Stimulated activated CD8-positive, alpha-beta memory T cell treated with anti-CD3 and anti-CD28 coated beads, Interleukin-12 subunit alpha, Interleukin-12 subunit beta, amount 100 ng/mL, for 4 hours (primary cell): ENCODE measurements around the gene CARS1.
"Not testable (repeated sequence)": the region's sequence is repeated elsewhere in the genome, so short reads cannot be mapped to it uniquely, and the experiment has no call there.

Source experiments
- DNase-seq: peaks from one replicate; pipeline ENCODE4 v3.0.0-alpha.2; 2020; ENCODE audit warnings: low read depth

The CARS1 gene

DNA sequence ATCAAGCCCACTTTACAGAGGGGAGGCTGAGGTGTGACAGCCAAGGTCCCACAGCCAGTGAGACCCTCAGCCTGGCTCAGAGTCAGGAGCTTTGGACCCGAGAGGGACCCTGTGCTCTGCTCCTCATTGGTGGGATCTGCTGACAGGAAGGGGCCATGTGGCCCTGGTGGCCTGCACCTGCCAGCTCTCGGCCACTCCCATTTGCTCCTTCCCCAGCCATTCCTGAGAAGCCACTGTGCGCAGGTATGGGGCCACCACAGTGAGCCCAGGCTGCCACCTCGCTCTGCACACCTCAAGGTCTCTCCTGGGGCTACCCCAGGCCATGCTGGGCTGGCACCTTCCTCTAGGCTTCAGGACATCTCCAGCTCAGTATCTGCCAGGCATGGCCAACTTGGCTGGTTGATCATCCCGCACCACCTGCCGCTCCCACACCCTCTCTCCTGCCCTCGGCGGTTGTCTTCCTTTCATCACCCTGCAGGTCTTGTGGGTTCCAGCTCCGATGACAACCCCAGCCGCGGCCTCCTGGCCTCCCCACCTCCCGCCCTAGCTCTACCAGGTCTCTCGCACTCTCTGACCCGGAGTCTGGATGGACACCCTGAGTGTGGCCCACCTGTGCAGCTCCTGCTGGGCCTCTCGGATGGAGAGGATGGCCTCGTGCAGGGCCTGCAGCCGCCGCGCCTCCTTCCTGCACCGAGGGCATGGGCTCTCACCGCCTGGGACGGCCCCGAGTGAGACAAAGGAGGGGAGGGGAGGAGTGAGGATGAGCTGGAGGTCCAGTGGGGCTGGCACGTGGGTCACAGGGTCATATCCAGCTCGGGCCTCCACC lies 32.2 kb upstream of the CARS1 start:
- no peak for DNase-seq

DNA sequence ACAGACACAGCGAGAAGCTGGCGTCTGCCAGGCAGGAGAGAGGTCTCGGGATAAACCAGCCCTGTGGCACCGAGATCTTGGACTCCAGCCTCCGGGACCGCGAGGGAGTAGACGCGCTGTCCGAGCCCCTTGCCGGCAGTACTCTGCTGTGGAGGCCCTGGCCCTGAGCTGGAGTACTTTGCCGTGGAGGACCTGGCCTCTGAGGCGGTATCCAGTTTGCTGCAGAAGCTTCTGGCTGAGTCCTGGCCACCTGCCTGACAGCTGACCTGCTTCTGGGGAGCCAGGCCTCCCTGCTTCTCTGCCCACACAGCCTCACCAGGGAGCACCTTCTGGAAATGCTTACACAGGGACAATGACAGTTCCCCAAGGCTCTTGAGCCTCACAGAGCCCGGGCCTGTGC lies 31.6 kb upstream of the CARS1 start:
- DNase-seq, result no peak

DNA sequence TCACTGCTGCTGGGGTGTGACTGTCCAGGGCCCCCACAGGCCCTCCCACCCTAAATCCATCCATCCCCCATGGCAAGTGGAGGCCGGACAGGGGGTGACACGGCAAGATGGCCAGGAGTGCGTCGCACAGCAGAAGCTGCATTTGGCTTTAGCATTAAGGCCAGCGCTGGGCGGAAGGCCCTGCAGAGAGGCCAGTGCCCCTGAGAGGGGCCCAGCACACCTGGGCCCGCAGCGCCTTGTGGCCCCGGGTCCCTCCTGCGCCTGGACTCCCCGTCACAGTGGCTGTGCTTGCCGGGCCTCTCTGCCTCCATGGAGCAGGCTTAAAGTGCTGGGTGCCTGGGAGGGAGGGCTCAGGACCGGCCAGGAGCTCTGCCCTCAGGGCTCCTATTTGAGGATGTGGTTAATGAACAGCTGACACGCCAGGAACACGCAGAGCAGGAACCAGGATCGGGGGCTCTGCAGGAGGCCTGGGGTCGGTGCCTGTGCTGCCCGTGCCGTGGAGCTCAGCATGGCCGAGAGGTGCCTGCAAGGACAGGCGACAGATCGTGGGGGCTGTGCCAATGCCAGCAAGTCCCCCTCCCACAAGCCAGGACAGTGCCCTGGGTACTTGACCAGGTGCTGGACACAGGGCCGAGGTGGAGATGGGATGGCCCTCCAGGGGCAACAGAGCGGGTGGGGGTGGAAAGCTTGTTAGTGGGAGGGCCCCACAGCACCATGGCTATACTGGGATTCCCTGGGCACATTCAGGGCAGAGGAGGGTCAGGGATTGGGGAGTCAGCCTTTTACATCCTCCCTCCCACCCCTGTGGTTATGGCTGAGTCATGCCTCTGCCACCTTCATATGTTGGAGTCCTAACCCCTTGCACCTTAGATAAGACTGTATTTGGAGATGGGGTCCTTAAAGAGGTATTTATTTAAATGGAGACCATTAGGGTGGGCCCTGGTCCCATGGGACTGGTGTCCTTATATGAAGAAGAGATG lies 30.9 kb upstream of the CARS1 start:
- DNase-seq, result no peak

DNA sequence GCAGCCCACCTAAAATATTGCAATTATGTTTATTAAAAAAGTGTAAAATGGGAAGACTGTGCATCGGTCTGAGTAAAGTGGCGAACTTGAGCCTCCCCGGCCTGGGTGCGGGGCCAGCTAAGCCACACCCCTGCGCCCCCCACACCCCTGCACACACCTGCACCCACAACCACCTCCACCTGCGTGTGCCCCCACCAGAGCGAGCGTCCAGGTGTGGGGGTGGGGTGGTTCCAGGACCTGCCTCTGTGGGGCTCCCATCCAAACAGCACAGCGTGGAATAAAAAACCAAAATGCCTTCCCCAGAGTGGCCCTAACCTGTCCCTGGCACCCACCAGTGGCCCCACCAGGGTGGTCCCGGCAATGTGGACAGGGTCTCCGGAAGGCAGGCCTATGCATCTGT lies 30.1 kb upstream of the CARS1 start:
- no peak for DNase-seq

DNA sequence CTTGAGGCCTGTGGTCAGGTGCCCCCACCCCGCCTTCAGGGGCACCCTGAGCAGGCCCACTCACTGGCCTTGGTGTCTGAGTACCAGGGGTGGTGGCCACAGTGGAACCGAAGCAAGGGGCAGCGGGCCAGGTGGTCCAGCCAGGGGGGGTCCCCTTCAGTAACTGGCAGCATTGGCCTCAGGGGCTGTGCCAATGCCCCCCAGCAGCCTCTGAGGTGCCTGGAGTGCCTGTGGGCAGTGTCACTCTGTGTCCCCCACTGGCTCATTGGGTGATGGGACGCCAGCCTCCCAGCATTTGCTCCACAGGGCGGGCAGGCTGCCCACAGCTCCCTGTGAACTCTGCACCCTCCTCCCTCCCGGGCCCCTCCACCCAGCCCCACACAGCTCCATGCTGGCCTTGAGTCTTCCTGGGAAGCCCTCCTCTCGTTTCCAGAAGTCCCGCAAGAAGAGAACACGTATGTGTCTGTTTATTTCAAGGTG lies 29.5 kb upstream of the CARS1 start:
- DNase-seq, result no peak

DNA sequence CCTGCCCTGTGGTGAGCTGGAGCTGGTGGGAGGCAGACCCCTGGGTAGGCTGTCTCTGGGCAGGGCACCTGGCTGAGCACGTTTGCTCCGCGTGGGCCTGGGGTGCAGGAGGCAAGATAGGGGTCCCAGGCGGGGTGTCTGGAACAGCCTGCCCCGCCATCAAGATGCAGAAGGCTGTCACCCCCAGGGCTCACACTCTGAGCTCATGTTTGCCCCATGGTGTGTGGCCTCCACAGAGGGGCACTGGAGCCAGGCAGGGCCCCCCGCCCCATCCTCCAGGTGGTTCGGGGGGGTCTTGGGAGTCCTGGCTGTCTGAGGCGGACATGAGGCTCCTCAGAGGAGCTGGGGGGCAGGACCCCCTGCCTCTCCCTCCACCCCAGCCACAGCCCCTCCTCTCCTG lies 28.9 kb upstream of the CARS1 start:
- no peak for DNase-seq

DNA sequence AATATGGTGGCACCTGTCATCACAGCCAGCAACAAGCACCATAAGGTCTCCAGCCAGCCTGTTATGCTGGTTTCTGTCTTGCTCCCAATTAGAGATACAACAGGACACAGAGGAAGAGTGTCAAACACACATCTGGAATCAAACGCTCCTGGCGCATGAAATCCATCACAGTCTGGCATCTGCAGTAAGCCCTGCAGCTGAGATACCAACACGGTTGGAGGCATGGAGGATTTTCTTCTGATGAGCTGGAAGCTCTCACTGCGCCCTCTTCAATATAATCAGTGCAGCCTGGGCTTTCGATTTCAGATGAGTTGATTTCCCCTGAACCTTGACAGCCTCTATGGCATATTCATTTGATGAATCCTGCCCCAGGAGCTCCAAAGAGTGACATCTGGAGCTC lies 27.8 kb upstream of the CARS1 start:
- no peak for DNase-seq

DNA sequence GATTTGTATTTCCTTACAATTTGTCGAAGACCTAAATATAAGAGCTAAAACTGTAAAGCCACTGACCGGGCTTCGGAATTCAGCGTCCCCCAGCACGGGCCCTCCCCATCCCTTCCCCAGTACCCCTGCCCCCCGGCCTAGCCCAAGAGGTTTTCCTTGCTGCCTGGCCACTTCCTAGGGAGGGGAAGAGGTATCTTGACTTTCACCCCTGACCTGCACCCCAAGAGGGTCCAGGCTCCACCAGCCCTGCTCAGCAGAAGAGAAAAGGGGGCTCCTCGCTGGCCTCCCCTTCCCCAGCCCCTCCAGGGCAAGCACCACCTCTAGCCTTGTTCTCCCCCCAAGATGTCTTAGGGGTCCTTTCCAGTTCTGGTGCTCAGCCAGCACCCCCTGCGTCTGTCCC lies 26.1 kb upstream of the CARS1 start:
- no peak for DNase-seq

DNA sequence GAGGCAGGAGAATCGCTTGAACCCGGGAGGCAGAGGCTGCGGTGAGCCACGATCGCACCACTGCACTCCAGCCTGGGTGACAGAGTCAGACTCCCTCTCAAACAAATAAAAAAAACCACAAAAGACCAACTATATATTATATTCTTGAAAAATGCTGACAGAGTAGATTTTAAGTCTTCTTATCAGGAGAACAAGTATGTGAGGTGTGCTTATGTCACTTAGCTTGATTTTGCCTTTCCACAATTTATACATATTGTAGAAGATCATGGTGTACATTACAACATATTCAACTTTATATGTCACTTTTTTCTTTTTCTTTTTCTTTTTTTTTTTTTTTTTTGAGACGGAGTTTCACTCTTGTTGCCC lies 24.1 kb upstream of the CARS1 start:
- no peak for DNase-seq

DNA sequence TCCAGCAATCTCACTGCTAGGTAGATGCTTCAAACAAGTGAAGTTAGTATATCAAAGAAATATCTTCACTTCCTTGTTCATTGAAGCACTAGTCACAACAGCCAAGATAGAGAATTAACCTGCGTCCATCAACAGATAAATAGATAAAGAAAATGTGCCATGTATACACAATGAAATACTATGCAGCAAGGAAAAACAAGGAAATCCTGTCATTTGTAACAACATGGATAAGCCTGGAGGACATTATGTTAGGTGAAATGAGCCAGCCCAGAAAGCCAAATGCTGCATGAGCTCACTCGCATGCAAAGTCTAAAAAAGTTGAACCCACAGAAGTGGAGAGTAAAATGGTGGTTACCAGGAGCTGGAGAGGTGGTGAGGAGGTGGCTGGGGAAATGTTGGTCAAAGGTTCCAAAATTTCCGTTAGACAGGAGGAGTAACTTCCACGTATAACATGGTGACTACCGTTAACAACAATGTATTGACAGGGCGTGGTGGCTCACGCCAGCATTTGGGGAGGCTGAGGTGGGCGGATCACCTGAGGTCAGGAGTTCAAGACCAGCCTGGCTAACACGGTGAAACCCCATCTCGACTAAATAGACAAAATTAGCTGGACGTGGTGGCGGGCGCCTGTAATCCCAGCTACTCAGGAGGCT lies 23.6 kb upstream of the CARS1 start:
- no peak for DNase-seq

DNA sequence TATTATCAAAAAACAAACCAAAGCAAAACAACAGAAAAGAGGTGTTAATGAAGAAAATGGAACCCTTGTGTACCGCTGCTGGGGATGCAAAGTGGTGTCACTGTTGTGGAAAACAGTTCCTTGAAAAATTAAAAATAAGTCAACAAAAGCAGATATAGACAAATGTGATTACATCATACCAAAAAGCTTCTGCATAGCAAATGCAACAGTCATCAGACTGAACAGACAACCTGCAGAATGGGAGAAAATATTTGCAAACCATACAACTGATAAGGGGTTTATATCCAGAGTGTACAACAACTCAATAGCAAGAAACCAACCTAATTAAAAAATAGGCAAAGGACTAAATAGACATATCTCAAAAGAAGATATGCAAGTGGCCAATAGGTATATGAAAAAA lies 22.9 kb upstream of the CARS1 start:
- no peak for DNase-seq

DNA sequence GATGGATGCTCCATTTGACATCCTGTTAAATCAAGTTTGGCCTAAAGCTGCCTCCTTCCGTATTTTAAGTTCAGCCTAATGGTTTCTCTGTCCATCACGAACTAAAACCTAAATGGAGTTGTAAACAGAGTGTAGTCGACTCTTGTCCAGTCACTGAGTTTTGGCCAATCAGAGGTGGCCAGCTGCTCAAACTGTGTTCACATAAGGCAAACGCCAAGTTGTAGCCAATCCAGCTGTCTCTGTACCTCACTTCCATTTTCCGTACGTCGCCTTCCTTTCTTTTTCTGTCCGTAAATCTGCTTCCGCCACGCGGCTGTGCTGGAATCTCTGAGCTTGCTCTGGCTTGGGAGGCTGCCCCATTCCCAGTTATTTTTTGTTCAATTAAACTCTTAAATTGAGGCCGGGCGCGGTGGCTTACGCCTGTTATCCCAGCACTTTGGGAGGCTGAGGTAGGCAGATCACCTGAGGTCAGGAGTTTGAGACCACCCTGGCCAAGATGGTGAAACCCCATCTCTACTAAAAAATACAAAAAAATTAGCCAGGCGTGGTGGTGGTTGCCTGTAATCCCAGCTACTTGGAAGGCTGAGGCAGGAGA lies 20.7 kb upstream of the CARS1 start:
- DNase-seq, result no peak

DNA sequence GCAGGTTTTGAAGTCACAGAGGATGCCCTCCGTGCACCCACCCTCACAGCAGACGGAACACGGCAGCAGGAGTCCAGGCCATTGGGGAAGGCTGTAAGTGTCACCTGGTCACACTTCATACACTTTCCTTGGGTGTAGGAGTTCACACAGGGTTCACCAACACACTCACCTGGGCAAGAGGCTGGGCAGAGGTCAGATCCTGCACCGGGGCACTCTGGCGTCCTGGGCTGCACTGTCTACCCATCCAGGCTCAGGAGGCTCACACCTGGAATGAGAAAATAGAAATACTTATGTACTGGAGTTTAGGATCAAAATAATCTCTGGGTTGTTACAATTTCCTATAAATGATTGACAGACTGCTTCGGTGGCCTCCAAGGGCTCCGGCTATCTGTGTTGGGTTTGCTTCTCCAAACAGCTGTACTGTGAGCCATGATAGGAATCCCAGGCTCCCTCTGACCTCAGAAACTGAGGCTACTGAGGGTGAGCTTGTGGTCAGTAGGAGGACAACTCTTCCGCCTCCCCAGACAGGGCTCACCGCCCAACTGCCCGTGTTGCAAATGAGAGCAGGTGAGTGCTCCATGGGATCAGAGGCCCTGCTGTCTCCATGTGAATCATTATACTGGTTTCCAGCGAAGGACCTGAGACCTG lies 20.1 kb upstream of the CARS1 start:
- DNase-seq, result no peak

DNA sequence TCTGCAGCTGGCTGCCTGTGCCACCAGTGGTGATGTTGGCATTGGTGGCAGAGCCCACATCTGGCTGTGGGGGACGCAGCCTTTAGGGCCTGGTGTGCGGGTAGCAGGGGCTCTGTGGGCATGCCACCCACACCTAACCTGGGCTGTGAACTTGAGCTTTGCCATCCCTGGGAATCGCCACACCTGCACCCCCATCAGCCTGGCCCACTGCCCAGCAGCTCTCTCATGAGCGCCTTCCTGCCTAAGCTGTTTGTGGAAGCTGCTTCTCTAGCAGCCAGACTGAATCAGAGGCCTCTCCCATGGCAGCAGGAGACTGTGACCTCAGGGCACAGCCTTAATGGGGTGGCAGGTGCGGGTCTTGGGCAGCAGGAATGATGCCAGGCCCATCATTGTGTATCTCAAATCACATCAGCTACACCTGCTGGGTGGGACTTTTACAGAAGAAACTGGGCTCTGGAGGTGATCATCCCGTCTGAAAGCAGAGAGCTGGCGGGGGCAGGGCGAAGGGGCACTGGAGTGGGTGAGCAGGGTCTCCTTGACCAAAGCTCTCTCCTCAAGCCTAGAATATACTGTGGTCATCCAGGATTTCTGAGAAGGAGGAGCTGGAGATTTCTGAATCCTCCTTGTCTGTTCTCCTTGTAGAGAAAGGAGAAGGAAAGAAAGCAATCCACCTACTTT lies 17.8 kb upstream of the CARS1 start:
- no peak for DNase-seq

DNA sequence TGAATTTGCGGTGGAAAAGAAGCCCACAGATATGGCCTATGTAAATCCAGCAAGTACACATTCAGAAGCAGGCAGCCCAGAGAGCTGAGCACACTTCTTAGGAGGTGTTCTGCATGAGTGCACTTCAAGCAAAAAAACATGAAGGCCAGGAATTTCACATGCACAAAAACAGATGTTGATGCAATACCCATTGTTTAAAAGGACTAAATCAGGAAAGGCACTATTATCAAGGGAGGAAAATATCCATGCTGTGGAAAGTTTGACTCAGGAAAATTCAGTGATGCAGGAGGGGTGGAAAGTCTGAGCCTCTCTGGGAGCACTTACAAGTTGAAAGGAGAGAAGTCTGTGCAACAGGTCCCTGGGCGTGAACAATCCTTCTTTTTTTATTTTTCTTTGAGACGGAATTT lies 15.8 kb upstream of the CARS1 start:
- no peak for DNase-seq

DNA sequence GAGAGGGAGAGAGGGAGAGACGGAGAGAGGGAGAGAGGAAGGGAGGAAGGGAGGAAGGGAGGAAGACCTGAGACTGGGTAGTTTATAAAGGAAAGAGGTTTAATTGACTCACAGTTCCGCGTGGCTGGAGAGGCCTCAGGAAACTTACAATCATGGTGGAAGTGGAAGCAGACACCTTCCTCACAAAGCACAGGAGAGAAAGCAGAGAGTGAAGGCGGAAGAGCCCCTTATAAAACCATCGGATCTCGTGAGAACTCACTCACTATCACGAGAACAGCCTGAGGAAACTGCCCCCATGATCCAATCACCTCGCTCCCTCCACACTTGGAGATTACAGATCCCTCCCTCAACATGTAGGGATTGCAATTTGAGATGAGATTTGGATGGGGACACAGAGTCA lies 12.2 kb upstream of the CARS1 start:
- DNase-seq, result no peak

DNA sequence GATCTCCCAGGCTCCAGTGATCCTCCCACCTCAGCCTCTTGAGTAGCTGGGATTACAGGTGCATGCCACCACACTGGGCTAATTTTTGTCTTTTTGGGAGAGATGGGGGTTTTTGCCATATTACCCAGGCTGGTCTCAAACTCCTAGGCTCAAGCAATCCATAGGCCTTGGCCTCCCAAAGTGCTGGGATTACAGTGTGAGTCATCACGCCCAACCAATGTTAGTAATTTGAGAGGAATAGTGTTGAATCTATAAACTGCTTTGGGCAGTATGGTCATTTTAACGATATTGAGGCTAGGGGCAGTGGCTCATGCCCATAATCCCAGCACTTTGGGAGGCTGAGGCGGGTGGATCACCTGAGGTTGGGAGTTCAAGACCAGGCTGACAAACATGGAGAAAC lies 9.1 kb upstream of the CARS1 start:
- DNase-seq, result not testable (repeated sequence)

DNA sequence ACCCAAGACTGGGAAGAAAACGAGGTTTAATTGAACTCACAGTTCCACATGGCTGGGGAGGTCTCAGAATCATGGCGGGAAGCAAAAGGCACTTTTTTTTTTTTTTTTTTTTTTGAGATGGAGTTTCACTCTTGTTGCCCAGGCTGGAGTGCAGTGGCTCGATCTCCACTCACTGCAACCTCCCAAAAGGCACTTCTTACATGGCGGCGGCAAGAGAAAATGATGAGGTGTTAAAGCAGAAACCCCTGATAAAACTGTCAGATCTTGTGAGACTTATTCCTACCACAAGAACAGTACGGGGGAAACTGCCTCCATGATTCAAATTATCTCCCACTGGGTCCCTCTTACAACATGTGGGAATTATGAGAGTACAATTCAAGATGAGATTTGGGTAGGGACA lies 7.5 kb upstream of the CARS1 start:
- DNase-seq, result not testable (repeated sequence)

DNA sequence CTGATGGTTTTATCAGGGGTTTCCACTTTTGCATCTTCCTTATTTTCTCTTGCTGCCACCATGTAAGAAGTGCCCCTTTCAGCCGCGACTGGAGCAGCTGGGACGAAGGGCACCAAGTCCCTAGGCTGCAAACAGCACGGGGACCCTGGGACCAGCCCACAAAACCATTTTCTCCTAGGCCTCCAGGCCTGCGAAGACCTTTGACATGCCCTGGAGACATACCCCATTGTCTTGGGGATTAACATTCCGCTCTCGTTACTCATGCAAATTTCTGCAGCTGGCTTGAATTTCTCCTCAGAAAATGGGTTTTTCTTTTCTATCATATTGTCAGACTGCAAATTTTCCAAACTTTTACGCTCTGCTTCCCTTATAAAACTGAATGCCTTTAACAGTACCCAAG lies 6.7 kb upstream of the CARS1 start:
- not testable (repeated sequence) for DNase-seq

DNA sequence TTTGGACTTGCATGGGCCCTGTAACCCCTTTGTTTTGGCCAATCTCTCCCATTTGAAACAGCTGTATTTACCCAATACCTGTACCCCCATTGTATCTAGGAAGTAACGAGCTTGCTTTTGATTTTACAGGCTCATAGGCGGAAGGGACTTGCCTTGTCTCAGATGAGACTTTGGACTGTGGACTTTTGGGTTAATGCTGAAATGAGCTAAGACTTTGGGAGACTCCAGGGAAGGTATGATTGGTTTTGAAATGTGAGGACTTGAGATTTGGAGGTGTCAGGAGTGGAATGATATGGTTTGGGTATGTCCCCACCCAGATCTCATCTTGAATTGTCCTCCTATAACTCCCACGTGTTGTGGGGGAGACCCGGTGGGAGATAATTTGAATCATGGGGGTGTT lies 6.2 kb upstream of the CARS1 start:
- not testable (repeated sequence) for DNase-seq

DNA sequence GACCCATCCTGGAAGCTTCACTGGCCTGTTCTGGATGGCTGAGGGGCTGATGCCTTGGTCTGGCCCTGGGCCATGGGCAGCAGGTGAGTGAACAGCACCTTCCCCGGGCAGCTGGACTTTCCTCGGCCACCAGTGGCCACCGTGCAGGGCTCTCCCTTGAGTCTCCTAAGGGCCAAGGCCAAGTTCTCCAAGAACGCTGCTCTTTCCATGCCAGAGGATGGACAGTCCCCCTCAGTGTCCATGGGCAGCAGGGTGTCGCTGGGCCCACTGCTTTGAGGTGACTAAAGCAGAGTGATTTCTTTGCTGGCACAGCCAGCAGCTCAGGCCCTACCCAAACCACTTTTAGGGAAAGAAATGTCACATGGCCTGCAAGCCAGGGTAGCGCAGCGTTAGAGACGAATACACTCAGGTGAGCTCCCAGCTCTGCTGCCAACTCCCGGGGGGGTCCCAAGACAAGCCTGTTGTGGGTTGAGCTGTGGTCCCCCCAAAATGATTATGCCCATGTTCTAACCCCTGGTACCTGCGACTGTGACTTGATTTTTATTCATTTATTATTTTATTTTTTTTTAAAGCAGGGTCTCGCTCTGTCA lies 3.3 kb upstream of the CARS1 start:
- DNase-seq, result no peak
